HepG2 (cell line): ENCODE data around the gene SHANK3. TPM values are rescaled to one million over a fixed set of nuclear protein-coding genes. Genes with fewer than 3 reads are reported as not detected.
A peak's percentile ranks its signal among the peaks of the same experiment; 100 is the strongest.

ENCODE experiments used
- FOXC1 ChIP-seq: sonication (generic); formaldehyde crosslinking; IDR thresholded peaks from 2 replicates; pipeline ENCODE4 v1.8.0; 2022; ENCODE audit warnings: mild to moderate bottlenecking, missing genetic modification reagents, borderline replicate concordance
- HDAC1 ChIP-seq: sonication (generic); formaldehyde crosslinking; IDR thresholded peaks from 2 replicates; pipeline ENCODE4 v1.5.1; 2020; ENCODE audit warnings: mild to moderate bottlenecking, missing genetic modification reagents
- HNRNPH1 ChIP-seq: fragments of 200-400 bp; formaldehyde crosslinking; optimal IDR thresholded peaks from 2 replicates; pipeline ENCODE3; 2017; ENCODE audit warnings: mild to moderate bottlenecking, low read depth, low read length
- KLF11 ChIP-seq: IDR thresholded peaks from 2 replicates; pipeline ENCODE4 v1.6.1; 2016; ENCODE audit warnings: missing compliant biosample characterization
- MED8 ChIP-seq: sonication (generic); formaldehyde crosslinking; IDR thresholded peaks from 2 replicates; pipeline ENCODE4 v1.8.1; 2023; ENCODE audit warnings: mild to moderate bottlenecking, missing genetic modification reagents; ENCODE audit not compliant: insufficient replicate concordance
- SOX6 ChIP-seq, 2 experiments: fragments of 450-650 bp in 1 of 2; sonication (generic) in 1 of 2; formaldehyde crosslinking in 1 of 2; IDR thresholded peaks; 2 replicates each; pipeline versions ENCODE4 v1.4.0 to v1.6.1; 2017 to 2020; ENCODE audit warnings: antibody characterized with exemption in 1 of 2, mild to moderate bottlenecking in 1 of 2, missing genetic modification reagents in 1 of 2
- ZNF775 ChIP-seq: sonication (generic); formaldehyde crosslinking; IDR thresholded peaks from 2 replicates; pipeline ENCODE4 v1.4.0; 2020; ENCODE audit warnings: missing genetic modification reagents, mild to moderate bottlenecking, moderate library complexity, borderline replicate concordance
- polyA plus RNA-seq, 8 experiments: library from polyadenylated mRNA; depleted of rRNA in 3 of 8; stranded (reverse) in 7 of 8; unstranded in 1 of 8; fragments of >200 nt; fragmentation: Illumina TruSeq in 4 of 8; extraction: Trizol in 4 of 8; gene quantifications; 2 replicates each; pipeline versions ENCODE4 v1.2.1 to v1.2.3, GENCODE V29; 2011 to 2016; ENCODE audit warnings: low read depth in 4 of 8, missing spikeins in 1 of 8, mixed read lengths in 1 of 8; ENCODE audit not compliant: insufficient read depth in 1 of 8
- total RNA-seq, 5 experiments: library from RNA; depleted of rRNA; stranded (reverse); fragments of >200 nt; fragmentation: Illumina TruSeq; extraction: Trizol; gene quantifications; 2 replicates each; pipeline ENCODE4 v1.2.3, GENCODE V29; 2016; ENCODE audit warnings: low read depth in 1 of 5
- TF ChIP-seq, protein P1 (sequence below): IDR thresholded peaks from 2 replicates; pipeline ENCODE4 v1.6.1; 2012; ENCODE audit warnings: low read length, improper control_type of control experiment
- TF ChIP-seq, protein P2 (sequence below): IDR thresholded peaks from 2 replicates; pipeline ENCODE4 v1.6.1; 2016
- TF ChIP-seq, protein P3 (sequence below): sonication (generic); formaldehyde crosslinking; IDR thresholded peaks from 2 replicates; pipeline ENCODE4 v1.4.0; 2020; ENCODE audit warnings: mild to moderate bottlenecking, missing genetic modification reagents
- TF ChIP-seq, protein P4 (sequence below): sonication (generic); formaldehyde crosslinking; conservative IDR thresholded peaks from 2 replicates; pipeline ENCODE4 v1.4.0; 2020; ENCODE audit warnings: missing genetic modification reagents
- TF ChIP-seq, protein P5 (sequence below): IDR thresholded peaks from 2 replicates; pipeline ENCODE4 v1.6.1; 2016; ENCODE audit warnings: low read depth, missing genetic modification reagents, missing compliant biosample characterization

Gene SHANK3
- total and polyA plus RNA-seq, 2 of the 13 experiments (the other 11 are each of a cell fraction or from before 2014, with no cell fraction given) = 2.9 to 4.6 TPM

DNA sequence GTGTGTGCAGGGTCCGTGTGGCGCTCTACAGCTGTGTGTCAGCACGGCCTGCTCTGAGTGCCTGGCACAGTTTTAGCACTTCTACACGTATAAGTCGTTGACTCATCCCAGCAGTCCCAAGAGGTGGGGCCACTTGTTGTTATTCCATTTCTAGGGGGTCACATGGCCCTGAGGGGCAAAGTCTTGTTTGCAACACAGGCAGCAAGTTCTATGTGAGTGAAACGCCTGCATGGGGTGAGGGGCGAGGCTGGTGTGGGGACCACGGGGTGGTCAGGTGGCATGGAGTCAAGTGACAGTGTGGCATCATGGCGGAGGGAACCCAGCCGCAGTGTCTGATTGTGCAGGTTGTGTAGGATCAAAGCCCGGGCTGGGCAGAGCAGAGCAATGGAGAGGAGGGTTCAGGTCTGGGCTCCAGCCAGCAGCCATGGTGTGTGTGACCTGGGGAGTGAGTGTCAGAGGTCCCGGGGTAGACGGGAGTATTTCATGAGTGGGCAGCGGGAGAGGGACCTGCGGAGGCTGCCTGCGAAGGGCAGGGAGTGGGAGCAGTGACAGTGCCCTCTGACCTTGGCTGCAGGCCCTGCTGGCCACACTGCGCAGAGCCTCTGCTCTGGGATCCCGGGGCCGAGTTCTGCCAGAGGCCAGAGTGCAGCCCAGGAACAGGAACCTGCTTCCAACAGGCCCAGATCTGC lies 27.9 kb downstream of the SHANK3 start (continued):
- TF ChIP-seq, protein P1, sequence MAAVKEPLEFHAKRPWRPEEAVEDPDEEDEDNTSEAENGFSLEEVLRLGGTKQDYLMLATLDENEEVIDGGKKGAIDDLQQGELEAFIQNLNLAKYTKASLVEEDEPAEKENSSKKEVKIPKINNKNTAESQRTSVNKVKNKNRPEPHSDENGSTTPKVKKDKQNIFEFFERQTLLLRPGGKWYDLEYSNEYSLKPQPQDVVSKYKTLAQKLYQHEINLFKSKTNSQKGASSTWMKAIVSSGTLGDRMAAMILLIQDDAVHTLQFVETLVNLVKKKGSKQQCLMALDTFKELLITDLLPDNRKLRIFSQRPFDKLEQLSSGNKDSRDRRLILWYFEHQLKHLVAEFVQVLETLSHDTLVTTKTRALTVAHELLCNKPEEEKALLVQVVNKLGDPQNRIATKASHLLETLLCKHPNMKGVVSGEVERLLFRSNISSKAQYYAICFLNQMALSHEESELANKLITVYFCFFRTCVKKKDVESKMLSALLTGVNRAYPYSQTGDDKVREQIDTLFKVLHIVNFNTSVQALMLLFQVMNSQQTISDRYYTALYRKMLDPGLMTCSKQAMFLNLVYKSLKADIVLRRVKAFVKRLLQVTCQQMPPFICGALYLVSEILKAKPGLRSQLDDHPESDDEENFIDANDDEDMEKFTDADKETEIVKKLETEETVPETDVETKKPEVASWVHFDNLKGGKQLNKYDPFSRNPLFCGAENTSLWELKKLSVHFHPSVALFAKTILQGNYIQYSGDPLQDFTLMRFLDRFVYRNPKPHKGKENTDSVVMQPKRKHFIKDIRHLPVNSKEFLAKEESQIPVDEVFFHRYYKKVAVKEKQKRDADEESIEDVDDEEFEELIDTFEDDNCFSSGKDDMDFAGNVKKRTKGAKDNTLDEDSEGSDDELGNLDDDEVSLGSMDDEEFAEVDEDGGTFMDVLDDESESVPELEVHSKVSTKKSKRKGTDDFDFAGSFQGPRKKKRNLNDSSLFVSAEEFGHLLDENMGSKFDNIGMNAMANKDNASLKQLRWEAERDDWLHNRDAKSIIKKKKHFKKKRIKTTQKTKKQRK = no peak
- TF ChIP-seq ZNF775 (CRISPR knock-in tag) = no peak
- TF ChIP-seq, protein P2, sequence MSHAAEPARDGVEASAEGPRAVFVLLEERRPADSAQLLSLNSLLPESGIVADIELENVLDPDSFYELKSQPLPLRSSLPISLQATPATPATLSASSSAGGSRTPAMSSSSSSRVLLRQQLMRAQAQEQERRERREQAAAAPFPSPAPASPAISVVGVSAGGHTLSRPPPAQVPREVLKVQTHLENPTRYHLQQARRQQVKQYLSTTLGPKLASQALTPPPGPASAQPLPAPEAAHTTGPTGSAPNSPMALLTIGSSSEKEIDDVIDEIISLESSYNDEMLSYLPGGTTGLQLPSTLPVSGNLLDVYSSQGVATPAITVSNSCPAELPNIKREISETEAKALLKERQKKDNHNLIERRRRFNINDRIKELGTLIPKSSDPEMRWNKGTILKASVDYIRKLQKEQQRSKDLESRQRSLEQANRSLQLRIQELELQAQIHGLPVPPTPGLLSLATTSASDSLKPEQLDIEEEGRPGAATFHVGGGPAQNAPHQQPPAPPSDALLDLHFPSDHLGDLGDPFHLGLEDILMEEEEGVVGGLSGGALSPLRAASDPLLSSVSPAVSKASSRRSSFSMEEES (CRISPR knock-in tag) = peak; percentile 99
- TF ChIP-seq, protein P3, sequence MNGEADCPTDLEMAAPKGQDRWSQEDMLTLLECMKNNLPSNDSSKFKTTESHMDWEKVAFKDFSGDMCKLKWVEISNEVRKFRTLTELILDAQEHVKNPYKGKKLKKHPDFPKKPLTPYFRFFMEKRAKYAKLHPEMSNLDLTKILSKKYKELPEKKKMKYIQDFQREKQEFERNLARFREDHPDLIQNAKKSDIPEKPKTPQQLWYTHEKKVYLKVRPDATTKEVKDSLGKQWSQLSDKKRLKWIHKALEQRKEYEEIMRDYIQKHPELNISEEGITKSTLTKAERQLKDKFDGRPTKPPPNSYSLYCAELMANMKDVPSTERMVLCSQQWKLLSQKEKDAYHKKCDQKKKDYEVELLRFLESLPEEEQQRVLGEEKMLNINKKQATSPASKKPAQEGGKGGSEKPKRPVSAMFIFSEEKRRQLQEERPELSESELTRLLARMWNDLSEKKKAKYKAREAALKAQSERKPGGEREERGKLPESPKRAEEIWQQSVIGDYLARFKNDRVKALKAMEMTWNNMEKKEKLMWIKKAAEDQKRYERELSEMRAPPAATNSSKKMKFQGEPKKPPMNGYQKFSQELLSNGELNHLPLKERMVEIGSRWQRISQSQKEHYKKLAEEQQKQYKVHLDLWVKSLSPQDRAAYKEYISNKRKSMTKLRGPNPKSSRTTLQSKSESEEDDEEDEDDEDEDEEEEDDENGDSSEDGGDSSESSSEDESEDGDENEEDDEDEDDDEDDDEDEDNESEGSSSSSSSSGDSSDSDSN (CRISPR knock-in tag) = peak; percentile 73
- TF ChIP-seq HNRNPH1 = no peak
- TF ChIP-seq, protein P4, sequence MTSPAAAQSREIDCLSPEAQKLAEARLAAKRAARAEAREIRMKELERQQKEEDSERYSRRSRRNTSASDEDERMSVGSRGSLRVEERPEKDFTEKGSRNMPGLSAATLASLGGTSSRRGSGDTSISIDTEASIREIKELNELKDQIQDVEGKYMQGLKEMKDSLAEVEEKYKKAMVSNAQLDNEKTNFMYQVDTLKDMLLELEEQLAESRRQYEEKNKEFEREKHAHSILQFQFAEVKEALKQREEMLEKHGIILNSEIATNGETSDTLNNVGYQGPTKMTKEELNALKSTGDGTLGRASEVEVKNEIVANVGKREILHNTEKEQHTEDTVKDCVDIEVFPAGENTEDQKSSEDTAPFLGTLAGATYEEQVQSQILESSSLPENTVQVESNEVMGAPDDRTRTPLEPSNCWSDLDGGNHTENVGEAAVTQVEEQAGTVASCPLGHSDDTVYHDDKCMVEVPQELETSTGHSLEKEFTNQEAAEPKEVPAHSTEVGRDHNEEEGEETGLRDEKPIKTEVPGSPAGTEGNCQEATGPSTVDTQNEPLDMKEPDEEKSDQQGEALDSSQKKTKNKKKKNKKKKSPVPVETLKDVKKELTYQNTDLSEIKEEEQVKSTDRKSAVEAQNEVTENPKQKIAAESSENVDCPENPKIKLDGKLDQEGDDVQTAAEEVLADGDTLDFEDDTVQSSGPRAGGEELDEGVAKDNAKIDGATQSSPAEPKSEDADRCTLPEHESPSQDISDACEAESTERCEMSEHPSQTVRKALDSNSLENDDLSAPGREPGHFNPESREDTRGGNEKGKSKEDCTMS = no peak
- TF ChIP-seq KLF11 = no peak; the same call in 1 of the 2 replicates
- 0 out of 2 replicates have a peak, but pooled peaks have one; percentile 12 for TF ChIP-seq FOXC1 (CRISPR knock-in tag)
- TF ChIP-seq, protein P5, sequence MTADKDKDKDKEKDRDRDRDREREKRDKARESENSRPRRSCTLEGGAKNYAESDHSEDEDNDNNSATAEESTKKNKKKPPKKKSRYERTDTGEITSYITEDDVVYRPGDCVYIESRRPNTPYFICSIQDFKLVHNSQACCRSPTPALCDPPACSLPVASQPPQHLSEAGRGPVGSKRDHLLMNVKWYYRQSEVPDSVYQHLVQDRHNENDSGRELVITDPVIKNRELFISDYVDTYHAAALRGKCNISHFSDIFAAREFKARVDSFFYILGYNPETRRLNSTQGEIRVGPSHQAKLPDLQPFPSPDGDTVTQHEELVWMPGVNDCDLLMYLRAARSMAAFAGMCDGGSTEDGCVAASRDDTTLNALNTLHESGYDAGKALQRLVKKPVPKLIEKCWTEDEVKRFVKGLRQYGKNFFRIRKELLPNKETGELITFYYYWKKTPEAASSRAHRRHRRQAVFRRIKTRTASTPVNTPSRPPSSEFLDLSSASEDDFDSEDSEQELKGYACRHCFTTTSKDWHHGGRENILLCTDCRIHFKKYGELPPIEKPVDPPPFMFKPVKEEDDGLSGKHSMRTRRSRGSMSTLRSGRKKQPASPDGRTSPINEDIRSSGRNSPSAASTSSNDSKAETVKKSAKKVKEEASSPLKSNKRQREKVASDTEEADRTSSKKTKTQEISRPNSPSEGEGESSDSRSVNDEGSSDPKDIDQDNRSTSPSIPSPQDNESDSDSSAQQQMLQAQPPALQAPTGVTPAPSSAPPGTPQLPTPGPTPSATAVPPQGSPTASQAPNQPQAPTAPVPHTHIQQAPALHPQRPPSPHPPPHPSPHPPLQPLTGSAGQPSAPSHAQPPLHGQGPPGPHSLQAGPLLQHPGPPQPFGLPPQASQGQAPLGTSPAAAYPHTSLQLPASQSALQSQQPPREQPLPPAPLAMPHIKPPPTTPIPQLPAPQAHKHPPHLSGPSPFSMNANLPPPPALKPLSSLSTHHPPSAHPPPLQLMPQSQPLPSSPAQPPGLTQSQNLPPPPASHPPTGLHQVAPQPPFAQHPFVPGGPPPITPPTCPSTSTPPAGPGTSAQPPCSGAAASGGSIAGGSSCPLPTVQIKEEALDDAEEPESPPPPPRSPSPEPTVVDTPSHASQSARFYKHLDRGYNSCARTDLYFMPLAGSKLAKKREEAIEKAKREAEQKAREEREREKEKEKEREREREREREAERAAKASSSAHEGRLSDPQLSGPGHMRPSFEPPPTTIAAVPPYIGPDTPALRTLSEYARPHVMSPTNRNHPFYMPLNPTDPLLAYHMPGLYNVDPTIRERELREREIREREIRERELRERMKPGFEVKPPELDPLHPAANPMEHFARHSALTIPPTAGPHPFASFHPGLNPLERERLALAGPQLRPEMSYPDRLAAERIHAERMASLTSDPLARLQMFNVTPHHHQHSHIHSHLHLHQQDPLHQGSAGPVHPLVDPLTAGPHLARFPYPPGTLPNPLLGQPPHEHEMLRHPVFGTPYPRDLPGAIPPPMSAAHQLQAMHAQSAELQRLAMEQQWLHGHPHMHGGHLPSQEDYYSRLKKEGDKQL (CRISPR knock-in tag) = no peak
- TF ChIP-seq SOX6 (IDR thresholded peaks at IDR 0.05) = no peak
- TF ChIP-seq SOX6 (CRISPR knock-in tag; IDR thresholded peaks at IDR 0.05) = peak; percentile 74
- TF ChIP-seq HDAC1 (CRISPR knock-in tag) = peak; percentile 91
- peak; percentile 53 for TF ChIP-seq MED8 (CRISPR knock-in tag)
